Thoracic aorta (tissue), 2 donors: ENCODE measurements around the gene DYNC1LI2. TPM values are rescaled to one million over a fixed set of nuclear protein-coding genes. Genes with fewer than 3 reads are reported as not detected.
A peak's percentile ranks its signal among the peaks of the same experiment; 100 is the strongest.

Source experiments
- ATAC-seq: fragments of 150-250 bp; one replicate; pipeline ENCODE4 v1.8.0; 2017; ENCODE audit warnings: low read depth; ENCODE audit not compliant: insufficient number of reproducible peaks, low FRiP score
- DNase-seq: peaks from one replicate; pipeline ENCODE4 v3.0.0-alpha.2; 2020; ENCODE audit warnings: low spot score
- H3K27ac ChIP-seq, 2 donors: fragments of 200-600 bp; sonication (generic); 1 replicate in 1 of 2; 2 replicates in 1 of 2; pipeline ENCODE4 v1.5.1; 2016; ENCODE audit warnings: mild to moderate bottlenecking in 2 of 2, moderate library complexity in 2 of 2
- H3K27me3 ChIP-seq: fragments of 200-600 bp; sonication (generic); replicated peaks from 2 replicates; pipeline ENCODE4 v1.6.0; 2016; ENCODE audit warnings: mild to moderate bottlenecking; ENCODE audit not compliant: insufficient read depth
- H3K36me3 ChIP-seq: fragments of 200-600 bp; sonication (generic); one replicate; pipeline ENCODE4 v1.5.1; 2016
- H3K4me1 ChIP-seq, 2 donors: fragments of 200-600 bp; sonication (generic); 1 replicate in 1 of 2; 2 replicates in 1 of 2; pipeline versions ENCODE4 v1.5.1 to v1.6.0; 2016; ENCODE audit warnings: low read depth in 2 of 2, mild to moderate bottlenecking in 1 of 2; ENCODE audit not compliant: control insufficient read depth in 1 of 2
- H3K4me3 ChIP-seq: fragments of 200-600 bp; sonication (generic); 2 replicates; pipeline ENCODE4 v1.5.1; 2016; ENCODE audit warnings: mild to moderate bottlenecking
- H3K9me3 ChIP-seq: fragments of 200-600 bp; sonication (generic); 2 replicates; pipeline ENCODE4 v1.5.1; 2016
- CTCF ChIP-seq: fragments of 200-600 bp; sonication (generic); IDR thresholded peaks from one replicate; pipeline ENCODE4 v1.5.1; 2019; ENCODE audit warnings: antibody characterized with exemption
- total RNA-seq, 2 donors: library from RNA; depleted of rRNA; stranded (reverse); fragments of >200 nt; gene quantifications; one replicate each; pipeline versions ENCODE4 v1.1.0 to v1.2.3, GENCODE V29; 2016

The DYNC1LI2 gene
- total RNA-seq, 2 donors from 2014 or later: 110 to 200 TPM

GRCh38 chr16:66717112-66717675 is 34.2 kb downstream of the DYNC1LI2 start:
- no peaks in the 10 kb centered on the region for H3K36me3 ChIP-seq
- no peak for TF ChIP-seq CTCF
- H3K27me3 ChIP-seq: no peaks in the 10 kb centered on the region
- no peak overlapping the region for H3K27ac ChIP-seq
- ATAC-seq (no peak), DNase-seq (no peak)
- H3K9me3 ChIP-seq: no peaks in the 10 kb centered on the region
- peaks cover 0 to 3% of the 10 kb centered on the region in 2 donors for H3K4me1 ChIP-seq
- no peak overlapping the region for H3K4me3 ChIP-seq

GRCh38 chr16:66714654-66715307 is 36.6 kb downstream of the DYNC1LI2 start:
- Histone ChIP-seq H3K9me3 (no peaks in the 10 kb centered on the region), H3K4me1 (peaks cover 0 to 3% of the 10 kb centered on the region in 2 donors), H3K27me3 (no peaks in the 10 kb centered on the region), H3K36me3 (no peaks in the 10 kb centered on the region), H3K27ac (no peak overlapping the region), H3K4me3 (no peak overlapping the region)
- ATAC-seq (no peak), DNase-seq (no peak)
- no peak for TF ChIP-seq CTCF

GRCh38 chr16:66714062-66714461 is 37.3 kb downstream of the DYNC1LI2 start:
- no peak for TF ChIP-seq CTCF

GRCh38 chr16:66713076-66713475 is 38.3 kb downstream of the DYNC1LI2 start:
- no peaks in the 10 kb centered on the region for H3K27me3 ChIP-seq
- H3K4me3 ChIP-seq: no peak overlapping the region
- no peaks in the 10 kb centered on the region for H3K36me3 ChIP-seq
- H3K9me3 ChIP-seq: no peaks in the 10 kb centered on the region
- DNase-seq (no peak), ATAC-seq (peak; percentile 28)
- no peak overlapping the region for H3K27ac ChIP-seq
- TF ChIP-seq CTCF: no peak
- peaks cover 0 to 3% of the 10 kb centered on the region in 2 donors for H3K4me1 ChIP-seq

More at GRCh38 chr16:66714062-66714461, 37.3 kb downstream of the DYNC1LI2 start:
- ATAC-seq: no peak
- no peak overlapping the region for H3K27ac ChIP-seq
- no peak overlapping the region for H3K4me3 ChIP-seq
- H3K36me3 ChIP-seq: no peaks in the 10 kb centered on the region
- H3K27me3 ChIP-seq: no peaks in the 10 kb centered on the region
- no peak for DNase-seq
- H3K9me3 ChIP-seq: no peaks in the 10 kb centered on the region
- peaks cover 0 to 3% of the 10 kb centered on the region in 2 donors for H3K4me1 ChIP-seq

GRCh38 chr16:66712512-66712911 is 38.9 kb downstream of the DYNC1LI2 start:
- no peak overlapping the region for H3K27ac ChIP-seq
- no peaks in the 10 kb centered on the region for H3K9me3 ChIP-seq
- H3K27me3 ChIP-seq: no peaks in the 10 kb centered on the region
- ATAC-seq (no peak), DNase-seq (no peak)
- no peak overlapping the region for H3K4me3 ChIP-seq
- no peak for TF ChIP-seq CTCF
- no peaks in the 10 kb centered on the region for H3K36me3 ChIP-seq
- H3K4me1 ChIP-seq: peaks cover 3 to 4% of the 10 kb centered on the region in 2 donors
